ENCODE measurements around the gene IL4I1.
"Not testable (repeated sequence)": the region's sequence is repeated elsewhere in the genome, so short reads cannot be mapped to it uniquely, and the experiment has no call there.

IL4I1 gene

GRCh38 chr19:49896863-49897621 lies at the start of gene IL4I1:
IL4I1 (minus strand) TSS chr19:49896887; CDS start chr19:49896160, 727 bp downstream.
- TF ChIP-seq Cebpa-rat (IDR thresholded peaks at IDR 0.05): no peak
- H4K20me1 ChIP-seq: peaks cover 0 to 7% (median 0%) of the 10 kb centered on the region in 11 experiments; a peak in 7 of 22 replicates
- H3K9me3 ChIP-seq (replicated peaks in 1 of 11): no peaks in the 10 kb centered on the region
- peak within 1 kb of the TSS; percentile 70 to 97 (median 89) for H3K27ac ChIP-seq
- peaks cover 0 to 4% (median 0%) of the 10 kb centered on the region in 11 experiments; a peak in 1 of 22 replicates for H3K27me3 ChIP-seq
- H3K9ac ChIP-seq: peak within 1 kb of the TSS; percentile 72 to 84 (median 78)
- peaks cover 56 to 86% (median 71%) of the 10 kb centered on the region in 10 experiments for H3K4me1 ChIP-seq
- H3K4me2 ChIP-seq: peak within 1 kb of the TSS; percentile 79 to 100 (median 98)
- peak within 1 kb of the TSS; percentile 44 to 65 (median 52); a peak in 19 of 20 replicates for H3K4me3 ChIP-seq
- peaks cover 0 to 13% (median 0%) of the 10 kb centered on the region in 11 experiments; a peak in 2 of 22 replicates for H3K36me3 ChIP-seq

- Histone ChIP-seq H3K36me3 (no peaks in the 10 kb centered on the region; a peak in 1 of 22 replicates), H3K9me3 (replicated peaks in 1 of 11) (peaks cover 0 to 6% (median 0%) of the 10 kb centered on the region in 11 experiments; a peak in 3 of 22 replicates), H3K4me3 (no peak overlapping the region), H3K27ac (no peak overlapping the region), H3K9ac (no peak overlapping the region), H3K4me1 (peaks cover 6 to 30% (median 14%) of the 10 kb centered on the region in 10 experiments), H3K27me3 (no peaks in the 10 kb centered on the region), H3K4me2 (no peak overlapping the region), H4K20me1 (no peaks in the 10 kb centered on the region)
- no peak for TF ChIP-seq Cebpa-rat (IDR thresholded peaks at IDR 0.05)
Observed at GRCh38 chr19:49946415-49946814, 49.7 kb upstream of the IL4I1 start.

- Histone ChIP-seq H3K4me2 (peak overlapping the region in 3 of 11 experiments; percentile 48 to 65 (median 64); a peak in 5 of 22 replicates), H3K4me1 (peaks cover 0 to 20% (median 2%) of the 10 kb centered on the region in 10 experiments; a peak in 9 of 20 replicates)
- H3K36me3 ChIP-seq; H3K4me3 ChIP-seq; H3K9ac ChIP-seq; H3K27ac ChIP-seq; H3K27me3 ChIP-seq; H3K9me3 ChIP-seq (replicated peaks in 1 of 11); H4K20me1 ChIP-seq: not testable (repeated sequence)
Observed at GRCh38 chr19:49944567-49944966, 47.9 kb upstream of the IL4I1 start.

- no peaks in the 10 kb centered on the region for H3K27me3 ChIP-seq
- peaks cover 0 to 37% (median 11%) of the 10 kb centered on the region in 10 experiments; a peak in 12 of 20 replicates for H3K4me1 ChIP-seq
- peaks cover 0 to 40% (median 10%) of the 10 kb centered on the region in 11 experiments; a peak in 9 of 22 replicates for H4K20me1 ChIP-seq
- TF ChIP-seq Cebpa-rat (IDR thresholded peaks at IDR 0.05): no peak
- no peak overlapping the region for H3K4me3 ChIP-seq
- H3K9me3 ChIP-seq (replicated peaks in 1 of 11): no peaks in the 10 kb centered on the region
- no peak overlapping the region for H3K9ac ChIP-seq
- H3K36me3 ChIP-seq: no peaks in the 10 kb centered on the region
- no peak overlapping the region for H3K27ac ChIP-seq
- no peak overlapping the region for H3K4me2 ChIP-seq
Observed at GRCh38 chr19:49940482-49940791, 43.8 kb upstream of the IL4I1 start.

GRCh38 chr19:49939721-49940481 lies 43.2 kb upstream of the IL4I1 start:
- no peaks in the 10 kb centered on the region for H3K9me3 ChIP-seq (replicated peaks in 1 of 11)

GRCh38 chr19:49938662-49939061 lies 42.0 kb upstream of the IL4I1 start:
- Histone ChIP-seq H3K27ac (no peak overlapping the region), H3K9ac (no peak overlapping the region), H3K4me2 (no peak overlapping the region; a peak in 1 of 22 replicates), H3K9me3 (replicated peaks in 1 of 11) (no peaks in the 10 kb centered on the region), H3K36me3 (peaks cover 0 to 3% (median 2%) of the 10 kb centered on the region in 11 experiments; a peak in 10 of 22 replicates), H3K4me3 (no peak overlapping the region), H3K4me1 (peaks cover under 1 to 20% (median 9%) of the 10 kb centered on the region in 10 experiments; a peak in 14 of 20 replicates), H3K27me3 (no peaks in the 10 kb centered on the region), H4K20me1 (peaks cover 0 to 56% (median 12%) of the 10 kb centered on the region in 11 experiments; a peak in 12 of 22 replicates)
- no peak for TF ChIP-seq Cebpa-rat (IDR thresholded peaks at IDR 0.05)

More at GRCh38 chr19:49939721-49940481, 43.2 kb upstream of the IL4I1 start:
- Histone ChIP-seq H3K4me2 (no peak overlapping the region), H3K27me3 (no peaks in the 10 kb centered on the region), H3K9ac (no peak overlapping the region), H3K4me1 (peaks cover 0 to 31% (median 9%) of the 10 kb centered on the region in 10 experiments; a peak in 12 of 20 replicates), H3K36me3 (no peaks in the 10 kb centered on the region), H3K27ac (no peak overlapping the region), H4K20me1 (peaks cover 0 to 46% (median 10%) of the 10 kb centered on the region in 11 experiments; a peak in 9 of 22 replicates), H3K4me3 (no peak overlapping the region)
- TF ChIP-seq Cebpa-rat (IDR thresholded peaks at IDR 0.05): no peak

GRCh38 chr19:49937750-49938381 lies 41.2 kb upstream of the IL4I1 start:
- TF ChIP-seq Cebpa-rat (IDR thresholded peaks at IDR 0.05): 0 out of 22 replicates have a peak, but pooled peaks of 1 of the 11 experiments have one; percentile 23
- H4K20me1 ChIP-seq: peaks cover 0 to 64% (median 20%) of the 10 kb centered on the region in 11 experiments; a peak in 14 of 22 replicates
- H3K27me3 ChIP-seq: no peaks in the 10 kb centered on the region
- peak overlapping the region; percentile 22 to 89 (median 58); a peak in 20 of 22 replicates for H3K4me2 ChIP-seq
- H3K27ac ChIP-seq: no peak overlapping the region
- peaks cover 5 to 28% (median 16%) of the 10 kb centered on the region in 10 experiments; a peak in 16 of 20 replicates for H3K4me1 ChIP-seq
- H3K4me3 ChIP-seq: no peak overlapping the region; a peak in 1 of 20 replicates
- peaks cover 4 to 11% (median 10%) of the 10 kb centered on the region in 11 experiments; a peak in 20 of 22 replicates for H3K36me3 ChIP-seq
- H3K9ac ChIP-seq: peak overlapping the region in 1 of 11 experiments; percentile 24; a peak in 1 of 22 replicates
- H3K9me3 ChIP-seq (replicated peaks in 1 of 11): no peaks in the 10 kb centered on the region

GRCh38 chr19:49936549-49936948 lies 39.9 kb upstream of the IL4I1 start:
- H3K9me3 ChIP-seq (replicated peaks in 1 of 11): no peaks in the 10 kb centered on the region
- peak overlapping the region in 1 of 11 experiments; percentile 89; a peak in 1 of 22 replicates for H3K4me2 ChIP-seq
- peaks cover 13 to 22% (median 19%) of the 10 kb centered on the region in 11 experiments for H3K36me3 ChIP-seq
- H3K9ac ChIP-seq: no peak overlapping the region
- peaks cover 12 to 38% (median 23%) of the 10 kb centered on the region in 10 experiments; a peak in 19 of 20 replicates for H3K4me1 ChIP-seq
- H3K27me3 ChIP-seq: no peaks in the 10 kb centered on the region
- H3K4me3 ChIP-seq: no peak overlapping the region
- TF ChIP-seq Cebpa-rat (IDR thresholded peaks at IDR 0.05): no peak
- no peak overlapping the region for H3K27ac ChIP-seq
- H4K20me1 ChIP-seq: peaks cover 0 to 76% (median 29%) of the 10 kb centered on the region in 11 experiments; a peak in 15 of 22 replicates

Data from BLaER1 treated with 17β-estradiol and CSF1 and Interleukin-3, amounts not matched to agents 10 nM and 100 nM (cell line).